Right ventricle myocardium superior (tissue), 1 donor: ENCODE results near the gene TMPO. TPM values are rescaled to one million over a fixed set of nuclear protein-coding genes. Genes with fewer than 3 reads are reported as not detected.
"Not testable (repeated sequence)": the region's sequence is repeated elsewhere in the genome, so short reads cannot be mapped to it uniquely, and the experiment has no call there.

Experiments used
- ATAC-seq: fragments of 200-7000 bp; cut with Tn5 transposase; one replicate; pipeline ENCODE4 v1.9.1; 2020; ENCODE audit warnings: mild to moderate bottlenecking; ENCODE audit not compliant: poor library complexity
- DNase-seq: peaks from one replicate; pipeline ENCODE4 v3.0.0-alpha.2; 2020
- intact Hi-C: fragments of 100-400 bp; cut with DNase I; formaldehyde crosslinking; loops from one replicate; pipeline ENCODE4 v1.11.2; 2022
- total RNA-seq: library from RNA; stranded (reverse); fragmentation: NEBNext Ultra II Directional; extraction: Animal tissue kit (Norgen Biotek cat#: 25700); gene quantifications from one replicate; pipeline ENCODE4 v1.2.1, GENCODE V29; 2021
- donor health status: DM: no; HTN: yes; CAD: no; lungs with severe emphysema.

TMPO gene
- total RNA-seq, 1 donor from 2014 or later = 15.2 TPM

GRCh38 chr12:98503592-98504367 is 11.6 kb upstream of the TMPO start:
- intact Hi-C loops = no loop called here
- DNase-seq (peak; percentile 96), ATAC-seq (peak; percentile 96)

GRCh38 chr12:98504368-98504617 is 11.1 kb upstream of the TMPO start:
- intact Hi-C loops = no loop called here
- ATAC-seq = no peak
- DNase-seq = no peak

GRCh38 chr12:98509063-98509462 is 6.3 kb upstream of the TMPO start:
- intact Hi-C loops = no loop called here
- no peak for ATAC-seq
- DNase-seq = no peak

GRCh38 chr12:98511806-98512205 is 3.6 kb upstream of the TMPO start:
- ATAC-seq, DNase-seq, intact Hi-C loops: not testable (repeated sequence)

- ATAC-seq (no peak), DNase-seq (no peak)
- intact Hi-C loops = no loop called here
These were observed 1.7 kb upstream of the TMPO start for GRCh38 chr12:98513379-98514322.

- intact Hi-C loops = loop anchor here (5.0 kb wide), 1 partner anchor 93 kb away; no protein-coding TSS in a partner anchor
- ATAC-seq (peak; percentile 47), DNase-seq (no peak)
These were observed 456 bp upstream of the TMPO start for GRCh38 chr12:98514982-98515286.

- DNase-seq (peak; percentile 70), ATAC-seq (peak; percentile 69)
- intact Hi-C loops = loop anchor here (5.0 kb wide), 1 partner anchor 94 kb away; no protein-coding TSS in a partner anchor
These were observed 902 bp downstream of the TMPO start for GRCh38 chr12:98516111-98516873.

- intact Hi-C loops = loop anchor here (5.0 kb wide), 1 partner anchor 97 kb away; no protein-coding TSS in a partner anchor
- DNase-seq = no peak
- no peak for ATAC-seq
These were observed 4.0 kb downstream of the TMPO start for GRCh38 chr12:98519257-98519907.

GRCh38 chr12:98530068-98530467 is 14.7 kb downstream of the TMPO start:
- DNase-seq (no peak), ATAC-seq (no peak)
- intact Hi-C loops = no loop called here

- ATAC-seq = no peak
- intact Hi-C loops = no loop called here
- no peak for DNase-seq
These were observed 17.4 kb downstream of the TMPO start for GRCh38 chr12:98532687-98533304.

GRCh38 chr12:98533723-98534251 is 18.4 kb downstream of the TMPO start:
- ATAC-seq (no peak), DNase-seq (no peak)
- intact Hi-C loops = no loop called here

- intact Hi-C loops = no loop called here
- ATAC-seq (no peak), DNase-seq (no peak)
These were observed 22.6 kb downstream of the TMPO start for GRCh38 chr12:98538031-98538430.

GRCh38 chr12:98543701-98544100 is 28.3 kb downstream of the TMPO start:
- intact Hi-C loops = no loop called here
- DNase-seq = no peak
- ATAC-seq = no peak

GRCh38 chr12:98544751-98545150 is 29.4 kb downstream of the TMPO start:
- ATAC-seq (no peak), DNase-seq (no peak)
- intact Hi-C loops = no loop called here

- DNase-seq (no peak), ATAC-seq (no peak)
- intact Hi-C loops = no loop called here
These were observed 34.2 kb downstream of the TMPO start for GRCh38 chr12:98549371-98550110.

GRCh38 chr12:98551787-98552186 is 36.4 kb downstream of the TMPO start:
- ATAC-seq = no peak
- DNase-seq = no peak
- intact Hi-C loops = no loop called here

- intact Hi-C loops, DNase-seq, ATAC-seq: not testable (repeated sequence)
These were observed 42.7 kb downstream of the TMPO start for GRCh38 chr12:98558097-98558496.
